ENCODE measurements around the gene SLC6A12. TPM values are rescaled to one million over a fixed set of nuclear protein-coding genes. Genes with fewer than 3 reads are reported as not detected.

Gene SLC6A12
- total RNA-seq, 1 experiment from 2014 or later, result 0.79 TPM

DNA sequence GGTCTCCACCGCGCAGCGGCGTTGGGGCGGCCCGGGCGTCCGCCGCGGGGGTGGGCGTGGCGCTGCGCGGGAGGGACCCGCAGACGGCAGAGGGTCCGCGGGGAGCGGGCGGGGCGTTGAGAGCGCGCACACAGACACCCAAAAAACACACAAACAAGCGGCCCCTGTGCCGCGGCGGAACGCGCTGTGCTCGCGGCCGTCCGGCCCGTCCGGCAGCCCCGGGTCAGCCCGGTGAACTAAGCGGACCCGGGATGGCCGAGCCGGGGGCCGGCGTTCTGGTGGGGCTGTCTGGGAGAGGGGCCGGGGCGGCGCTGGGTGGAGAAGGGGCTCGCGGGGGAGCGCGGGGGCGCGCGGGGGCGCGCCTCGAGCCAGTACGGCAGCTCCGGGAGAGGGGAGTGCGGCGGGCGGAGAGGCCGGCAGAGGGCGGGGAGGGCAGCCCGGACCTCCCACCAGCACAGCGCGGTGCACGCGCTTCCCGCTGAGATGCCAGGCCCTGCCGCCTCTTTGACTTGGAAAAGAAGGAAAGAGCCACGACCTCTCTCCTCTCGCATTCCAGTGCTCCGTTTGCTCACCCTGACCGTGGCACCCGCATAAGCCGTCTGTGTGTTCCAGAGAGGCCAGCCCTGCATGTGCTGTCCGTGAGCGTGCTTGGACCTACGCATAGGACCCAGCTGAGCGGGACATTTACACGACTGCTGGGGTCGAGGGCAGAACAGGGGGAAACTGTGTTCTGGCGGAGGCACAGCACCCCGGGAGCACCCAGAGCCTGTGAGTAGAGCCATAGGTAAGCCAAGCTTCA lies 10.3 kb downstream of the SLC6A12 start:
- TF ChIP-seq SP1 (CRISPR knock-in tag; conservative IDR thresholded peaks at IDR 0.05), result 0 out of 2 replicates have a peak, but pooled peaks have one; percentile 22
- TF ChIP-seq MYBL2 (CRISPR knock-in tag; IDR thresholded peaks at IDR 0.05), result no peak
- TF ChIP-seq E2F5 (CRISPR knock-in tag; IDR thresholded peaks at IDR 0.05), result 0 out of 2 replicates have a peak, but pooled peaks have one; percentile 24
- TF ChIP-seq, protein P1, sequence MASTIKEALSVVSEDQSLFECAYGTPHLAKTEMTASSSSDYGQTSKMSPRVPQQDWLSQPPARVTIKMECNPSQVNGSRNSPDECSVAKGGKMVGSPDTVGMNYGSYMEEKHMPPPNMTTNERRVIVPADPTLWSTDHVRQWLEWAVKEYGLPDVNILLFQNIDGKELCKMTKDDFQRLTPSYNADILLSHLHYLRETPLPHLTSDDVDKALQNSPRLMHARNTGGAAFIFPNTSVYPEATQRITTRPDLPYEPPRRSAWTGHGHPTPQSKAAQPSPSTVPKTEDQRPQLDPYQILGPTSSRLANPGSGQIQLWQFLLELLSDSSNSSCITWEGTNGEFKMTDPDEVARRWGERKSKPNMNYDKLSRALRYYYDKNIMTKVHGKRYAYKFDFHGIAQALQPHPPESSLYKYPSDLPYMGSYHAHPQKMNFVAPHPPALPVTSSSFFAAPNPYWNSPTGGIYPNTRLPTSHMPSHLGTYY (CRISPR knock-in tag; IDR thresholded peaks at IDR 0.05), result no peak
- TF ChIP-seq CBFB (CRISPR knock-in tag; IDR thresholded peaks at IDR 0.05; ENCODE audit: low read depth), result no peak
- TF ChIP-seq ATF3 (CRISPR knock-in tag; conservative IDR thresholded peaks at IDR 0.05), result no peak
- 0 out of 2 replicates have a peak, but pooled peaks have one; percentile 18 for TF ChIP-seq TEAD1 (CRISPR knock-in tag; IDR thresholded peaks at IDR 0.05)
- no peak for TF ChIP-seq NR2C2 (CRISPR knock-in tag; IDR thresholded peaks at IDR 0.05)
- no peak for TF ChIP-seq ZNF512 (CRISPR knock-in tag; IDR thresholded peaks at IDR 0.05; ENCODE audit: borderline replicate concordance)
- no peak for TF ChIP-seq SMAD3 (CRISPR knock-in tag; IDR thresholded peaks at IDR 0.05; ENCODE audit: borderline replicate concordance)
- no peak for TF ChIP-seq ZNF416 (CRISPR knock-in tag; IDR thresholded peaks at IDR 0.05)
- TF ChIP-seq NFE2L1 (CRISPR knock-in tag; IDR thresholded peaks at IDR 0.05), result no peak
- TF ChIP-seq ZSCAN18 (CRISPR knock-in tag; IDR thresholded peaks at IDR 0.05), result no peak
- no peak for TF ChIP-seq AR (CRISPR knock-in tag; IDR thresholded peaks at IDR 0.05)
- TF ChIP-seq ZNF138 (CRISPR knock-in tag; conservative IDR thresholded peaks at IDR 0.05), result no peak
- TF ChIP-seq, protein P2, sequence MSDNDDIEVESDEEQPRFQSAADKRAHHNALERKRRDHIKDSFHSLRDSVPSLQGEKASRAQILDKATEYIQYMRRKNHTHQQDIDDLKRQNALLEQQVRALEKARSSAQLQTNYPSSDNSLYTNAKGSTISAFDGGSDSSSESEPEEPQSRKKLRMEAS (CRISPR knock-in tag; IDR thresholded peaks at IDR 0.05), result peak; percentile 64; the same call in 1 of the 2 replicates
- peak; percentile 12; the same call in 1 of the 2 replicates for TF ChIP-seq FOXP1 (CRISPR knock-in tag; IDR thresholded peaks at IDR 0.05; ENCODE audit: borderline replicate concordance)
- peaks cover 24% of the 10 kb centered on the region for H3K4me1 Mint-ChIP-seq
- H3K36me3 Mint-ChIP-seq, result no peaks in the 10 kb centered on the region
- peaks cover 9% of the 10 kb centered on the region for H3K9me3 Mint-ChIP-seq
- ChIA-PET POLR2A (no interaction called here), CTCF (interaction anchor here (1.0 to 2.4 kb wide), 3 partner anchors 15 to 239 kb away, joined by 3 to 43 read pairs (median 7); no protein-coding TSS in a partner anchor)
- peaks cover 58% of the 10 kb centered on the region for H3K27me3 Mint-ChIP-seq (ENCODE audit: low read depth)
- DNase-seq (ENCODE audit: low spot score), result peak; percentile 59
- H3K27ac Mint-ChIP-seq, result no peak overlapping the region
- peak overlapping the region; percentile 68 for H3K4me3 Mint-ChIP-seq
- peak; percentile 58 for ATAC-seq
